Measurements from ENCODE around the gene LMF2. TPM values are rescaled to one million over a fixed set of nuclear protein-coding genes. Genes with fewer than 3 reads are reported as not detected.

Gene LMF2
- polyA plus RNA-seq, 3 donors: 15.0 to 145 (median 16.6) TPM

DNA sequence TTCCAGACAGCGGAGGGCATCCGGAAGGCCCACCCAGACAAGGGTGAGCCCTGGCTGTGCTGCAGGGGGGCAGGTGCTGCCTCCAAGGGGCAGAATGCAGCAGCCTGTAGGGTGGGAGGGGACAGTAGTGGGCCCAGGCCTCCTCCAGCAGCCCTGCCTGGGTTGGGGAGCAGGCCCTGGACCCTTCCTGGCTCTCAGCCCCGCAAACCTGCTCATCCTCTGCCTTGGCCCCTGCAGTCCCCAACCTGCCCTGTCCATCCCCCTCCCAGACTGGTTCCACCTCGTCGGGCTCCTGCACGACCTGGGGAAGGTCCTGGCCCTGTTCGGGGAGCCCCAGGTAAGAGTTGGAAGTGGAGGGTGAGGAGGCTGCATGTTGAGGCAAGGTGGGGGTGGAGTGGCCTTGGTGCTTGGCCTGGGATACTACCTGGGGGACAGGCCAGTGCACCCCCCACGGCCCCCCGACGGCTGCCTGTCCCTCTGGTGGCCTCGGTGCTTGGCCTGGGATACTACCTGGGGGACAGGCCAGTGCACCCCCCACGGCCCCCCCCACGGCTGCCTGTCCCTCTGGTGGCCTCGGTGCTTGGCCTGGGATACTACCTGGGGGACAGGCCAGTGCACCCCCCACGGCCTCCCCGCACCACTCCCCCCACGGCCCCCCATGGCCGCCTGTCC lies 19.4 kb downstream of the LMF2 start:
- H3K4me3 Mint-ChIP-seq: no peak overlapping the region
- H3K4me3 ChIP-seq (replicated peaks in 1 of 3; ENCODE audit: low read depth in 2 of 3, low read length in 3 of 3): no peak overlapping the region

DNA sequence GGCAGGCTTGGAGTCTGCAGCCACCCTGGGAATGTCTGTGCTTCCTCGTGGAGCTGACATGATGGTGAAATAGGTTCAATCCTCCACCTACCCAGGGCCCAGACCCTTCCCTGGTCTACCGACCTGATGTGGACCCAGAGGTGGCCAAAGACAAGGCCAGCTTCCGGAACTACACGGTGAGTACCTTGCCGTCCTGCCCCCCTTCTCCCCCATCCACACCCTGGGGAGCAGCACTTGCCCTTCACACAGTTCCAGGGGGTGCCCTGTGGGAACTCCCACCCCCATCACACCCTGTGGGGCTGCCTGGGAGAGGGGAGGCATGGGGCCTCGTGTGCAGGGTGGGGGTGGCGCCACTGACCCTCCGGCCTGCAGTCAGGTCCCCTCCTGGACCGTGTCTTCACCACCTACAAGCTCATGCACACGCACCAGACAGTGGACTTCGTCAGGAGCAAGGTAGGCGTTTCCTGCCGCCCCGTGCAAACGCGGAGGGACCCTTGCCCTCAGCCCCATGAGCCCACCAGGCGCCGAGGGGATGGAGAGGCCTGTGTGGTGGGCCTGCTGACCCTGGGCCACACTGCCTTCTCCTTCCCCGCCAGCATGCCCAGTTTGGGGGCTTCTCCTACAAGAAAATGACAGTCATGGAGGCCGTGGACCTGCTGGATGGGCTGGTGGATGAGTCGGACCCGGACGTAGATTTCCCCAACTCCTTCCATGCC lies 20.1 kb downstream of the LMF2 start:
- DNase-seq: no peak
- intact Hi-C loops (cut with micrococcal nuclease): no loop called here
- no peak overlapping the region for H3K4me3 ChIP-seq (replicated peaks in 1 of 3; ENCODE audit: low read depth in 2 of 3, low read length in 3 of 3)
- Mint-ChIP-seq H3K4me1 (peaks cover 8% of the 10 kb centered on the region), H3K27ac (no peak overlapping the region), H3K27me3 (ENCODE audit: low read depth in 3 of 3) (peaks cover 10 to 36% (median 17%) of the 10 kb centered on the region in 3 donors), H3K9me3 (peaks cover 0 to 3% (median 0%) of the 10 kb centered on the region in 7 donors), H3K36me3 (no peaks in the 10 kb centered on the region), H3K4me3 (no peak overlapping the region)
- no peak overlapping the region for H3K4me2 ChIP-seq (replicated peaks; ENCODE audit: extremely low read depth, low read length, poor library complexity, severe bottlenecking)
- no peaks in the 10 kb centered on the region for H3K36me3 ChIP-seq (replicated peaks in 1 of 2; ENCODE audit: control insufficient read depth in 1 of 2, insufficient read depth in 2 of 2, low read length in 2 of 2)
- no peaks in the 10 kb centered on the region for H4K20me1 ChIP-seq (ENCODE audit: insufficient read depth, low read length)
- no peak overlapping the region for H3K27ac ChIP-seq (ENCODE audit: low read depth in 1 of 2, low read length in 2 of 2)
- H3K9ac ChIP-seq (ENCODE audit: insufficient read depth, low read length, poor library complexity, severe bottlenecking): no peak overlapping the region
- no peaks in the 10 kb centered on the region for H3K79me2 ChIP-seq (ENCODE audit: insufficient read depth, low read length)
- no peaks in the 10 kb centered on the region for H3K9me3 ChIP-seq (replicated peaks in 1 of 2; ENCODE audit: control insufficient read depth in 1 of 2, insufficient read depth in 1 of 2, low read length in 2 of 2)
- H2AFZ ChIP-seq (ENCODE audit: insufficient read depth, low read depth, low read length, poor library complexity, severe bottlenecking): no peak overlapping the region
- TF ChIP-seq, protein P1, sequence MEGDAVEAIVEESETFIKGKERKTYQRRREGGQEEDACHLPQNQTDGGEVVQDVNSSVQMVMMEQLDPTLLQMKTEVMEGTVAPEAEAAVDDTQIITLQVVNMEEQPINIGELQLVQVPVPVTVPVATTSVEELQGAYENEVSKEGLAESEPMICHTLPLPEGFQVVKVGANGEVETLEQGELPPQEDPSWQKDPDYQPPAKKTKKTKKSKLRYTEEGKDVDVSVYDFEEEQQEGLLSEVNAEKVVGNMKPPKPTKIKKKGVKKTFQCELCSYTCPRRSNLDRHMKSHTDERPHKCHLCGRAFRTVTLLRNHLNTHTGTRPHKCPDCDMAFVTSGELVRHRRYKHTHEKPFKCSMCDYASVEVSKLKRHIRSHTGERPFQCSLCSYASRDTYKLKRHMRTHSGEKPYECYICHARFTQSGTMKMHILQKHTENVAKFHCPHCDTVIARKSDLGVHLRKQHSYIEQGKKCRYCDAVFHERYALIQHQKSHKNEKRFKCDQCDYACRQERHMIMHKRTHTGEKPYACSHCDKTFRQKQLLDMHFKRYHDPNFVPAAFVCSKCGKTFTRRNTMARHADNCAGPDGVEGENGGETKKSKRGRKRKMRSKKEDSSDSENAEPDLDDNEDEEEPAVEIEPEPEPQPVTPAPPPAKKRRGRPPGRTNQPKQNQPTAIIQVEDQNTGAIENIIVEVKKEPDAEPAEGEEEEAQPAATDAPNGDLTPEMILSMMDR (IDR thresholded peaks at IDR 0.05): no peak
- H3K4me1 ChIP-seq (ENCODE audit: control insufficient read depth in 1 of 2, insufficient read depth in 2 of 2, low read length in 2 of 2): peaks cover 0 to 9% of the 10 kb centered on the region in 2 donors
- peaks cover 0 to 12% of the 10 kb centered on the region in 2 donors for H3K27me3 ChIP-seq (ENCODE audit: control insufficient read depth in 2 of 2, insufficient read depth in 2 of 2, low read length in 2 of 2)
- 86% methylated on average over 8 of the region's 23 CpGs for WGBS (ENCODE audit: insufficient coverage)

More for the DNA sequence above, 19.4 kb downstream of the LMF2 start:
- no peak for DNase-seq
- Mint-ChIP-seq H3K4me1 (peaks cover 8% of the 10 kb centered on the region), H3K27ac (no peak overlapping the region), H3K9me3 (peaks cover 0 to under 1% (median 0%) of the 10 kb centered on the region in 7 donors), H3K27me3 (ENCODE audit: low read depth in 3 of 3) (peaks cover 8 to 29% (median 12%) of the 10 kb centered on the region in 3 donors), H3K36me3 (no peaks in the 10 kb centered on the region)
- Histone ChIP-seq H3K4me1 (ENCODE audit: control insufficient read depth in 1 of 2, insufficient read depth in 2 of 2, low read length in 2 of 2) (peaks cover 0 to 9% of the 10 kb centered on the region in 2 donors), H3K9me3 (replicated peaks in 1 of 2; ENCODE audit: control insufficient read depth in 1 of 2, insufficient read depth in 1 of 2, low read length in 2 of 2) (no peaks in the 10 kb centered on the region), H3K9ac (ENCODE audit: insufficient read depth, low read length, poor library complexity, severe bottlenecking) (no peak overlapping the region), H3K36me3 (replicated peaks in 1 of 2; ENCODE audit: control insufficient read depth in 1 of 2, insufficient read depth in 2 of 2, low read length in 2 of 2) (no peaks in the 10 kb centered on the region), H3K4me2 (replicated peaks; ENCODE audit: extremely low read depth, low read length, poor library complexity, severe bottlenecking) (no peak overlapping the region), H3K79me2 (ENCODE audit: insufficient read depth, low read length) (no peaks in the 10 kb centered on the region), H2AFZ (ENCODE audit: insufficient read depth, low read depth, low read length, poor library complexity, severe bottlenecking) (no peak overlapping the region), H3K27me3 (ENCODE audit: control insufficient read depth in 2 of 2, insufficient read depth in 2 of 2, low read length in 2 of 2) (peaks cover 0 to 5% of the 10 kb centered on the region in 2 donors), H3K27ac (ENCODE audit: low read depth in 1 of 2, low read length in 2 of 2) (no peak overlapping the region), H4K20me1 (ENCODE audit: insufficient read depth, low read length) (no peaks in the 10 kb centered on the region)
- TF ChIP-seq, protein P1 (IDR thresholded peaks at IDR 0.05): no peak
- WGBS (ENCODE audit: insufficient coverage): 84% methylated on average over 3 of the region's 18 CpGs
- intact Hi-C loops (cut with micrococcal nuclease): no loop called here
